ENCODE measurements around the gene WHRN.

WHRN gene

GRCh38 chr9:114446672-114447450, 58.4 kb downstream of the WHRN start:
- DNase-seq, result no peak

GRCh38 chr9:114446036-114446435, 59.2 kb downstream of the WHRN start:
- no peak for DNase-seq

- no peak for DNase-seq
Observed at GRCh38 chr9:114445616-114446015, 59.7 kb downstream of the WHRN start.

- DNase-seq, result no peak
Observed at GRCh38 chr9:114442022-114442421, 63.3 kb downstream of the WHRN start.

GRCh38 chr9:114437401-114437893, 67.8 kb downstream of the WHRN start:
- DNase-seq, result no peak

- DNase-seq, result no peak
Observed at GRCh38 chr9:114434878-114435311, 70.4 kb downstream of the WHRN start.

GRCh38 chr9:114433720-114434255, 71.5 kb downstream of the WHRN start:
- DNase-seq, result no peak

- DNase-seq, result no peak
Observed at GRCh38 chr9:114433086-114433485, 72.2 kb downstream of the WHRN start.

- no peak for DNase-seq
Observed at GRCh38 chr9:114432323-114433067, 72.8 kb downstream of the WHRN start.

GRCh38 chr9:114431770-114432169, 73.5 kb downstream of the WHRN start:
- no peak for DNase-seq

- DNase-seq, result no peak
Observed at GRCh38 chr9:114431003-114431402, 74.3 kb downstream of the WHRN start.

- no peak for DNase-seq
Observed at GRCh38 chr9:114430457-114430856, 74.8 kb downstream of the WHRN start.

GRCh38 chr9:114429488-114429887, 75.8 kb downstream of the WHRN start:
- DNase-seq, result no peak

- DNase-seq, result no peak
Observed at GRCh38 chr9:114428466-114428865, 76.8 kb downstream of the WHRN start.

GRCh38 chr9:114427644-114428043, 77.6 kb downstream of the WHRN start:
- DNase-seq, result no peak

GRCh38 chr9:114426046-114426948, 79.0 kb downstream of the WHRN start:
- no peak for DNase-seq

GRCh38 chr9:114425126-114425525, 80.1 kb downstream of the WHRN start:
- no peak for DNase-seq

GRCh38 chr9:114424126-114424525, 81.1 kb downstream of the WHRN start:
- no peak for DNase-seq

GRCh38 chr9:114423181-114423580, 82.1 kb downstream of the WHRN start:
- DNase-seq, result no peak

GRCh38 chr9:114421147-114421546, 84.1 kb downstream of the WHRN start:
- DNase-seq, result no peak

GRCh38 chr9:114419796-114420195, 85.5 kb downstream of the WHRN start:
- no peak for DNase-seq

GRCh38 chr9:114418053-114418452, 87.2 kb downstream of the WHRN start:
- no peak for DNase-seq

- DNase-seq, result no peak
Observed at GRCh38 chr9:114417511-114417910, 87.8 kb downstream of the WHRN start.
